Suprapubic skin (tissue), 3 donors: ENCODE results near the gene TASP1.

Experiments used
- CTCF ChIP-seq, 2 donors: fragments of 200-600 bp in 1 of 2; fragments of 450-650 bp in 1 of 2; sonication (generic) in 1 of 2; IDR thresholded peaks; one replicate each; pipeline ENCODE4 v1.5.1; 2016 to 2019; ENCODE audit warnings: antibody characterized with exemption in 2 of 2, mild to moderate bottlenecking in 1 of 2, moderate library complexity in 1 of 2
- EP300 ChIP-seq: sonication (generic); formaldehyde crosslinking; IDR thresholded peaks from one replicate; pipeline ENCODE4 v1.6.1; 2017; ENCODE audit warnings: antibody characterized with exemption
- POLR2A ChIP-seq, 2 donors: fragments of 450-650 bp; IDR thresholded peaks; one replicate each; pipeline ENCODE4 v1.6.1; 2017; ENCODE audit warnings: antibody characterized with exemption in 2 of 2, mild to moderate bottlenecking in 2 of 2, moderate library complexity in 2 of 2

GRCh38 chr20:13384132-13384531 is 254.6 kb downstream of the TASP1 start:
- no peak for TF ChIP-seq EP300
- no peak for TF ChIP-seq CTCF (IDR thresholded peaks at IDR 0.05)
- TF ChIP-seq POLR2A (IDR thresholded peaks at IDR 0.05) = no peak
